GM19328 (cell line): ENCODE measurements around the gene LRRC8C.

Source experiments
- ATAC-seq: cut with Tn5 transposase; IDR thresholded peaks from one replicate; pipeline ENCODE4 v1.9.1; 2021; ENCODE audit warnings: mild to moderate bottlenecking, moderate library complexity; ENCODE audit not compliant: unreplicated experiment

Gene LRRC8C

GRCh38 chr1:89727517-89728312, 94.8 kb downstream of the LRRC8C start:
- no peak for ATAC-seq

GRCh38 chr1:89728381-89728780, 95.5 kb downstream of the LRRC8C start:
- no peak for ATAC-seq

- ATAC-seq = no peak
These were observed 99.3 kb downstream of the LRRC8C start for GRCh38 chr1:89732206-89732605.

- no peak for ATAC-seq
These were observed 99.8 kb downstream of the LRRC8C start for GRCh38 chr1:89732643-89733222.

GRCh38 chr1:89733748-89734147, 100.8 kb downstream of the LRRC8C start:
- ATAC-seq = no peak

GRCh38 chr1:89734442-89734841, 101.5 kb downstream of the LRRC8C start:
- ATAC-seq = no peak

- ATAC-seq = no peak
These were observed 102.6 kb downstream of the LRRC8C start for GRCh38 chr1:89735479-89735878.

GRCh38 chr1:89736937-89737733, 104.2 kb downstream of the LRRC8C start:
- no peak for ATAC-seq

GRCh38 chr1:89737985-89738510, 105.1 kb downstream of the LRRC8C start:
- no peak for ATAC-seq

- no peak for ATAC-seq
These were observed 106.3 kb downstream of the LRRC8C start for GRCh38 chr1:89739013-89739843.

- no peak for ATAC-seq
These were observed 106.9 kb downstream of the LRRC8C start for GRCh38 chr1:89739844-89740216.

- ATAC-seq = no peak
These were observed 110.9 kb downstream of the LRRC8C start for GRCh38 chr1:89743788-89744187.

GRCh38 chr1:89746424-89747149, 113.7 kb downstream of the LRRC8C start:
- no peak for ATAC-seq

- ATAC-seq = no peak
These were observed 120.8 kb downstream of the LRRC8C start for GRCh38 chr1:89753761-89754160.

GRCh38 chr1:89754518-89754917, 121.6 kb downstream of the LRRC8C start:
- ATAC-seq = no peak

GRCh38 chr1:89755591-89755990, 122.7 kb downstream of the LRRC8C start:
- ATAC-seq = no peak

- ATAC-seq = no peak
These were observed 124.6 kb downstream of the LRRC8C start for GRCh38 chr1:89757532-89757931.

- no peak for ATAC-seq
These were observed 125.2 kb downstream of the LRRC8C start for GRCh38 chr1:89758156-89758555.

GRCh38 chr1:89759036-89759435, 126.1 kb downstream of the LRRC8C start:
- no peak for ATAC-seq

GRCh38 chr1:89760496-89760895, 127.6 kb downstream of the LRRC8C start:
- ATAC-seq = no peak
